D721Med (cell line): ENCODE results near the gene UPF1.
A peak's percentile ranks its signal among the peaks of the same experiment; 100 is the strongest.

Experiments used
- DNase-seq: peaks from one replicate; pipeline ENCODE4 v3.0.0; 2011; ENCODE audit warnings: low spot score; ENCODE audit not compliant: insufficient read length
- FAIRE-seq: peaks from 2 replicates; lab custom pipeline; 2011; peaks lifted over from hg19 to GRCh38; lab: Jason Lieb, UNC
- TF ChIP-seq, protein P1 (sequence below): IDR thresholded peaks from 2 replicates; pipeline ENCODE4 v1.5.1; 2012; ENCODE audit warnings: mild to moderate bottlenecking, control low read depth; ENCODE audit not compliant: insufficient read depth; ENCODE audit errors: missing control alignments

Gene UPF1

GRCh38 chr19:18862976-18863842, 31.4 kb downstream of the UPF1 start:
- TF ChIP-seq, protein P1, sequence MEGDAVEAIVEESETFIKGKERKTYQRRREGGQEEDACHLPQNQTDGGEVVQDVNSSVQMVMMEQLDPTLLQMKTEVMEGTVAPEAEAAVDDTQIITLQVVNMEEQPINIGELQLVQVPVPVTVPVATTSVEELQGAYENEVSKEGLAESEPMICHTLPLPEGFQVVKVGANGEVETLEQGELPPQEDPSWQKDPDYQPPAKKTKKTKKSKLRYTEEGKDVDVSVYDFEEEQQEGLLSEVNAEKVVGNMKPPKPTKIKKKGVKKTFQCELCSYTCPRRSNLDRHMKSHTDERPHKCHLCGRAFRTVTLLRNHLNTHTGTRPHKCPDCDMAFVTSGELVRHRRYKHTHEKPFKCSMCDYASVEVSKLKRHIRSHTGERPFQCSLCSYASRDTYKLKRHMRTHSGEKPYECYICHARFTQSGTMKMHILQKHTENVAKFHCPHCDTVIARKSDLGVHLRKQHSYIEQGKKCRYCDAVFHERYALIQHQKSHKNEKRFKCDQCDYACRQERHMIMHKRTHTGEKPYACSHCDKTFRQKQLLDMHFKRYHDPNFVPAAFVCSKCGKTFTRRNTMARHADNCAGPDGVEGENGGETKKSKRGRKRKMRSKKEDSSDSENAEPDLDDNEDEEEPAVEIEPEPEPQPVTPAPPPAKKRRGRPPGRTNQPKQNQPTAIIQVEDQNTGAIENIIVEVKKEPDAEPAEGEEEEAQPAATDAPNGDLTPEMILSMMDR: no peak
- DNase-seq (no peak), FAIRE-seq (no peak)

DNA sequence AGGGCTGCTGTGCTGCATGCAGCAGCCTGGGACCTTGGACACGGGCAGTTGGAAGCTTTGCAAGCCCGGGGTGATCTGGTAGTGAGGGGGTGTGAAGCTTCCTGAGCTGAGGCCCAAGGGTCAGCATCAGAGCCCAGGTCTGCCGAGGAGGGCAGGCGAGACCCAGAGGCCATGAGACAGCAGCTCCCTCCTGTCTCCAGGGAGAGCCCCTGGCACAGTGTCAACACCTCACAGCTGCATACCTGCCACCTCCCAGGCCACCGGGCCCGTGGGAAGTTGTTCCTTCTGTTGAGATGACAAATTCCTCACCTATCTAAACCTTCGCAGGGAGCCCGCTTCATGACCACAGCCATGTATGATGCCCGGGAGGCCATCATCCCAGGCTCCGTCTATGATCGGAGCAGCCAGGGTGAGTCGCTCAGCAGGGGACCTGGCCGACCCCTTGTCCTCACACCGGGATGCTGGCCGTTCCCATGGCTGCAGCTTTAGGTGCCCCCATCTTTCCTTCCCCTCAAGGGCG, 32.1 kb downstream of the UPF1 start:
- no peak for FAIRE-seq
- TF ChIP-seq, protein P1: no peak
- no peak for DNase-seq

DNA sequence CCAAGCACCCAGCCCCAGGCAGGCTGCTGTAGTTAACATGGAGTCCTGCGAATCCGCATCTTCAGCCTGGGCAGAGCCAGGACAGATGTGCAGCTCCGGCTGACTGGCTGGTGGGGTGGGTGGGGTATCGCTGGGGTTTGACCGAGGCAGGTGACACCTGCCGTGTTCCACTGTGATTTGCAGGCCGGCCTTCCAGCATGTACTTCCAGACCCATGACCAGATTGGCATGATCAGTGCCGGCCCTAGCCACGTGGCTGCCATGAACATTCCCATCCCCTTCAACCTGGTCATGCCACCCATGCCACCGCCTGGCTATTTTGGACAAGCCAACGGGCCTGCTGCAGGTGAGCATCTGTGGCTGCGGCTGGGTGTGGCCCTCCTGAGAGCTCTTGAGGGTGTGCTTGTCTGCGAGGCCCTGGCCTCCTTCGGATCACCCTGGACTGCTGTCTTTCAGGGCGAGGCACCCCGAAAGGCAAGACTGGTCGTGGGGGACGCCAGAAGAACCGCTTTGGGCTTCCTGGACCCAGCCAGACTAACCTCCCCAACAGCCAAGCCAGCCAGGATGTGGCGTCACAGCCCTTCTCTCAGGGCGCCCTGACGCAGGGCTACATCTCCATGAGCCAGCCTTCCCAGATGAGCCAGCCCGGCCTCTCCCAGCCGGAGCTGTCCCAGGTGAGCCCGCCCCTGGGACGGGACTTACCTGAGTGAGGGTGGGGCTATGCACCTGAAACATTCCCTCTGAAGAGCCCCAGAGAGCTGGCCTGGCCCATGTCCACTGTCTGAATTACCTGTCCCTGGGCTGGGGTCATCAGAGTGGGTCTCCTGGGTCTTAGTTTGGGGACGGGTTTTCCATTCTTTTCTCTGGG, 33.6 kb downstream of the UPF1 start:
- no peak for DNase-seq
- FAIRE-seq: no peak
- TF ChIP-seq, protein P1: no peak

GRCh38 chr19:18865973-18866799, 34.4 kb downstream of the UPF1 start:
- TF ChIP-seq, protein P1: peak; percentile 81
- DNase-seq: peak; percentile 92
- FAIRE-seq: no peak

DNA sequence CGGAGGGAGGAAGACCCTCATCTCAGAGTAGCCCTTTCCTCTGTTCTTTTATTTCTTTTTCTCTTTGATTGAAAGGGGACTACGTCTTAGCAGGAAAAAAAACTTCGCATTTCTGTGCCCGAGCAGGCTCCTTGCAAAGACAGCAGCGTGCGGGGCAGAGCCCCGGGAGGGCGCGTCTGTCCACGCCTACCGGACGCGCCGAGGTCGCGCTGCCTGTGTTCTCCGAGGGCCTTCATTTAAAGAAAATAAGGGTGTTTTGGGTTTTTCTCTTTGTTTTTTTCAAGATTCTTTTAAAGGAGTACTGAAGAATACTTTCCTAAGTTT, 35.0 kb downstream of the UPF1 start:
- DNase-seq (no peak), FAIRE-seq (no peak)
- TF ChIP-seq, protein P1: no peak

DNA sequence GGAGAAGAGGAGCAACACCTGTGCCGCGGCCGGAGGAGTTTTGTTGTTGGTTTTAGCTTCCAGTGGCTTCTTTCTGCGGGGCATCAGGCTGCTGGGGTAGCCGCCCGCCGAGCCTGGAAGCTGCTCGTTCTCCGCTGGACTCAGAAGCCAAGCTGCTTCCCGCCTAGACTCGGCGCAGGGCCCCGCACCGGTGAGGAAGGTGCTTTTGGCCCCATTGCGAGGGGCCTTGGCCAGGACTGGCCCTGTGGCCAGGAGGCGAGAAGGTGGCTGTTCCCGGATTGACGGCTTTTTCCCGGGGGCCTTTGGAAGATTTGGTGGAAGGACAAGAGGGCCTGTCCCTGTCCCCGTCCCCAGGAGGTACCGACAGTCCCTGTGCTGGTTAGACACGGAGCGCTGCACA, 35.4 kb downstream of the UPF1 start:
- DNase-seq (no peak), FAIRE-seq (no peak)
- TF ChIP-seq, protein P1: no peak
